CD4-positive, alpha-beta T cell treated with Interleukin-17A for 1 hour (primary cell): ENCODE results near the gene DAGLA.

Experiments used
- DNase-seq: peaks from one replicate; pipeline ENCODE4 v3.0.0-alpha.2; 2020

DAGLA gene

GRCh38 chr11:61691380-61692156 lies 11.4 kb downstream of the DAGLA start:
- no peak for DNase-seq

DNA sequence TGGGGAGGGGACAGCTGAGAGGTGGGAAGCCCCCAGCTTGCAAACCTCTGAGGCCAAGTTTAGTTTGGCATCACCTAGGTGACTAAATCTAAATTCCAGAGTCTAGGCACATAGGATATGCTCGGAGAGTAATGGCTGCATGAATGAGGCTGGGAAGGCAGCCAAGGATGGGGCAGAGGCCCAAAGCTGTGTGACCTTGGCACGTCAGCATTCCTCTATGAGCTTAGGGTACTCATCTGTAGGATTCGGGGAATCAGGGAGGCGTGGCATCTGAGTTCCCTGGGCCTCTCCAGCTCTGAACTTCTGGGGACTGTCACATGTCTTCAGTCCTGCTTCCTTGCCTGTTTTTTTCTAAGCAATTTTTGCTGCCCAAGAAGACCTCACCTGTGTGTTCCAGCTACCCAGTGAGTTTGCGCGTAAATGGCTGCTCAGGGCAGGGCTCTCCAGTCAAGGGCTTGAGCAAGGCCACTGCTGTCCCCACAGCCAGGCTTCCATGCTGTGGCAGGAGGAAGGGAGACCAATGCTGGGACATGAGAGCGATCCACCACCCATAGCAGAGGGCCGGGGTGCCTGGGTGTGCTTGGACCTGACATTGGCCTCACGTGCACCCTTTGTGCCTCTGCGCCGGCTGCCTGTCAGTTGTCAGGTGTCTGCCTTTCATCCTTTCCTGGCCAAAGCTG lies 13.9 kb downstream of the DAGLA start:
- DNase-seq, result no peak

DNA sequence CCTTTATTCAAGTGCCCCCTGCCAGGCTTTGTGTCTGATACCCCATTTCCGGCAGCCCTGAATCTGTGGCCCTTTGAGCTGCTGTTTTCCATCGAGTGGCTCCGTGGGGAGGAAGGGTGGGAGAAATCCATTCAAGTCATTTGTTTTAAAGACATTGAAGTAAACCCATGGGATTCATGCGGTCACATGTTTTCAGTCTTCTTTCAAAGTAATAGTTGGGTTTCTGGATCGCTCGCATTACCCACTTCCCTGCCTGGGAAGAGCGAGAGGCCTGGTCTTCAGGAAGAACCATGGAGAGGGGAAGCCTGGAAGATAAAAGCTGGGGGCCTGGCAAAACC lies 14.4 kb downstream of the DAGLA start:
- no peak for DNase-seq

DNA sequence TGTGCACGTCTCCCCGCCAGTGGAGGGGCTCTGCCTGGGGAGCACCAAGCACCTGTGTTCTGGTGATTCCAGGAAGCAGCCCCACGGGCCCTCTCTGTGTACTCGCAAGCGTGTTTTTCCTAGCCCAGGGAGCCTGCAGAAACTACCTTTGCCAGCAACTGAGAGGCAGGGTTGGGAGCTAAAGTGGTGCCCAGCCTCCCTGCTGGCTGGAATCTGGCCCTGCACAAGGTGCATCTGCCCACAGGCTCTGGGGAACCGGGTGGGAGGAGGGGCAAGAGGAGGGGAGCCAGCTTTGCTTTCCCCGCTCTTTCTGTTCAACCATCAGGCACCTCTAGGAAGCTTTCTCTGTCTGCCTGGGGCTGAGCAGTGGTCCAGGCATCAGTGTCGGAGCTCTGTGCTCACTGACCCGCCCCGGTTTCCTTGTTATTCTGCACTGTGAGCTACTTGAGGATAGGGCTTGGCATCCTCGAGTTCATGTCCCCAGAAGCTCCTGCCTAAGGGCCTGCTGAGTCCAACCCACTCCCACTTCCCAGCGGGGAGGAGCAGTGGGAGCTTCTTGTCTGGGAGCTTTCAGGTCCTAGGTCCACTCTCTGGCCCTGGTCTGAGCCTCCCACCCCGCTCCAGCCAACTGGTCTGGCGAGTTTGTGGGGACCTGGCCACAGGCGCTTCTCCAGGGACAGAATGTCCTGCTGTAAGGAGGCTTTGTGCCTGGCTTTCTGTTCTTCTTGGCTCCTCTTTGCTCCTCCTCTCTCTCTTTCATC lies 14.9 kb downstream of the DAGLA start:
- DNase-seq, result no peak

DNA sequence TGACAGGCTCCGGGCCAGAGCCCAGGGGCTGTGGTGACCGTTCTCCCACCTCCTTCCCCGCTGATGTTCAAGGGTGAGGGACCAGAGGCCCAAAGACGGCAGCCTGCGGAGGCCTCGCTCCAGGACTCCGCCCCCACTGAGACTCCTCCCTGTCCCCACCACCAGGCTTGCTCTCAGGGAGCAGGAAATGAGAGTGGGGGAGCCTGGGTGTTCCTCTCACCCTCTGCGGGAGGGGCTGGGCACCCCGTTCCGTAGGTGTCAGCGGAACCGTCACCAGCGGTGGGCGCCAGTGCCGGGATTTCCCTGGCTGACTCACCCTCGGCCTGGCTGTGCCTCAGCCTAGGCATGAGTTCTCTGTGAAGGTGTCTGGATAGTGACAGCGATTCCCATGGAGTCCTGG lies 15.7 kb downstream of the DAGLA start:
- peak; percentile 95 for DNase-seq

DNA sequence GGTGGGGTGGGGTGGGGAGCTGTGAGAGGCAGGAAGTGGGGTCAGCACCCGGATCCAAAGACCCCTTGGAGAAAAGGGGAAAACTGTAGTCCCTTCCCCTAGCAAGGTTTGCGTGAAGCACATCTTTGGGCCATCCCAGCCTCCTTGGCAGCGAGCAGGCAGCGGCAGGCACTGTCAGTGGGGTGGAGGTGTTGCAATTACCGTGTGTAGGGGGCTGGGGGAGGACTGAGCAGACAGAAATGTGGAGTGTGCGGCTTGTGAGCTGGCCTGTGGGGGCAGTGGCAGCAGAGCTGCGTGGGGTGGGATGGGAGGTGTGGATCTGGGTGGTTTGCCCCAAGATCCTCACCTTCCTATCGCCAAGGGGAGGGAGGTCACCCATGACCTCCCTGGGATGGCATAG lies 16.4 kb downstream of the DAGLA start:
- no peak for DNase-seq

DNA sequence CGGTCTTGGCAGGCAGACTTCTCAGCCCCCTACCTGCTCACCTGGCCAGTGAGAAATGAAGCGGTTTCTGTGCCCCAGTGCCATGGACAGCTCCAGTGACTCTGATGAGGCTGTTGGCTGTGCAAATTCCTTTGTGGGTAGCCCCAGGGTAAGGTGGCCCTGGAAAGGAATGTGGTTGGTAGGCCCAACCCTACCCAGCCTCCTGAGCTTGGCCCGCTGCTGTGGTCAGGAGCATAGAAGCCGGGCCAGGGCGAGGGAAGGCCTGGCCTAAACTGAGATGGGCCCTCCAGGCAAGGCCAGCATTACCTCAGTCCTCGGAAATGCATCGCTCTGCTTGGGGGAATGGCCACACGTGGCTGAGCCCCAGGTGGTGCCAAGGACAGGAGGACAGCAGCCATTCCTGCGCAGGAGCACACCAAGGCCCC lies 16.9 kb downstream of the DAGLA start:
- no peak for DNase-seq

DNA sequence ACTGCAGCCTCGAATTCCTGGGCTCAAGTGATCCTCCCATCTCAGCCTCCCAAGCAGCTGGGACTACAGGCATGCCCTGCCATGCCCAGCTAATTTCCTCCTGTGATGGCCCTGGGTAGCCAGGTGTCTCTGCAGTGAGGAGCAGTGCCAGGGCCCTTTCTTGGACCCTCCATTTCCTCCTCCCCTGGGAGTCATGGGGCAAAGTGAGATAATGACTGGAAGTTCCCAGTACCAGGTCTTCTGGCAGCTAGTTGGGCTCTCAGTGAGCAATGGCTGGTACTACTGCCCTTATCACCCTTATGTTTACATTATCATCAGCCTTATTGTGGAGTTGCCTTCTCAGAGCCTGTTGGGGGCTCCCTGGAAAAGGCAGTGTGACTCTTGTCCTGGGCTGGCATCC lies 17.6 kb downstream of the DAGLA start:
- DNase-seq, result no peak

DNA sequence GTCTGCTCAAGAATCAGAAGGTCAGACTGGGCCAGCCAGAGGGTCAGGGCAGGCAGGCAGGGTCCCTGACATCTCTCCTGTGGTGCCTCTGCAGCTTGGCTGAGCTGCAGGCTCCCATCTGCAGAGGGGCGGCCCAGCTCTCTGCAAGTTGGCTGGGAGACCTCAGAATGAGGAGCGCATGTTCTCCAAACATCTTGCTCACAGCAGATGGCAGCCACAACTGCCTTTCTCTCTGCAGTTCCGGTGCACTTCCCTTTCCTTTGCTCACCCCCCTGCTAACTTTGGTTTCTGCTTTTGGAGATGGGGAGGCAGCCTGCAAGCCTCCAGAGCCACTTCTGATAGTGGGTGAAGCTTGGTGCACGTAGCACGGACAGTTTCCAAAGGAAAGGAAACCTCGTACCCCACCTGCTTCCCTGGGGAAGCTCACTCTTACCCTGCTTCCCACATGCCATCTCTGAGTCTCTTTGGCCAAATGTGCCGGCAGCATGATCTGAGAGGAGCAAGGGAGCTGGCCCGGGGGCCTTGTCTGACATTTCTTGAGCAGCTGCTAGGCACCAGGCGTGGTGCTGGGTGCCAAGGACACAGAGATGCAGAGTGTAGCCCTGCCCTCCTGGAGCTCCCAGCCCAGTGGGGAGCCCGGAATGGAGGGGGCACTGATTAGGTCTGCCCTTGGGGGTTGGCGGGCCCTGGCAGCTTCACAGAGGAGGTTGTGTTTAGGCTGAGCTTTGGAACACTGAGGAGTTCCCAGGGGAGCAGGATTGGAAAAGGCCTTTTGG lies 18.2 kb downstream of the DAGLA start:
- DNase-seq, result no peak

- DNase-seq, result no peak
These were observed 19.6 kb downstream of the DAGLA start for GRCh38 chr11:61699737-61700160.

DNA sequence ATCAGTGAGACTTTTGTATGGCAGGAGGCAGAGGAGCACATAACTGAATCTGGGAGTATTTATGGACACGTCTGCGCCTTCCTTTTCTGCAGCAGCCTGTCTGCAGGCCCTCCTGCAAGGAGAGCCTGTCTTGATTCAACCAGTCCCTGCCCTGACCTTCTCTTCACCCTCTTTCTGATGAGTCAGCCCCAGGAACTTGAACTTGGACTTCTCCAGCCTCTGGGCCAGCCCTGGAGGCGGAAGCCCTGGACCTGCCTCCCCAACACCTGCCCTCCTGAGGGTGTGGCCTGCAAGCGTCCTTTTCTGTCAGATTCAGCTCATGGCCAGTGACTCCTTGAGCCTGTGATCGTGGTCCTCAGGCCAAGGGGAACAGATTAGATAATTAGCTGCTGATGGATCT lies 20.0 kb downstream of the DAGLA start:
- DNase-seq, result no peak

DNA sequence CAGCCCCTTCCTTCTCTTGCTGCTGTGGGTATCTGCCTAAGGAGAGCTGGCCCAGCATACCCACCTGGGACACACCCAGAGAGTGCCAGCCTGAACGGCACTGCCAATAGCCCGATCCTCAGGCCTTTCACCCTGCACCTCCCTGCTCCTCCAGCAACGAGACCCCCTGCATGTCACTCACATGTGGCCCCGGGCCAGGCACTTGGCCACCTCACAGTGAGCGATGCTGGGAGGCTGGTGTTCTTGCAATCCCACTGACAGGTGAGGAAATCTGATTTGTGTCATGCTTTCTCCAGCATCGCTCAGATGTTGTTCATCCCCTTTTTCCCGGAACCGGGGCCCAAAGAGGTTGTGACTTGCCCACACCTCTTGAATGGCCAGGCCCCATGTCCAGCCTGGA lies 20.5 kb downstream of the DAGLA start:
- DNase-seq, result no peak

- no peak for DNase-seq
These were observed 21.2 kb downstream of the DAGLA start for GRCh38 chr11:61701242-61701886.

DNA sequence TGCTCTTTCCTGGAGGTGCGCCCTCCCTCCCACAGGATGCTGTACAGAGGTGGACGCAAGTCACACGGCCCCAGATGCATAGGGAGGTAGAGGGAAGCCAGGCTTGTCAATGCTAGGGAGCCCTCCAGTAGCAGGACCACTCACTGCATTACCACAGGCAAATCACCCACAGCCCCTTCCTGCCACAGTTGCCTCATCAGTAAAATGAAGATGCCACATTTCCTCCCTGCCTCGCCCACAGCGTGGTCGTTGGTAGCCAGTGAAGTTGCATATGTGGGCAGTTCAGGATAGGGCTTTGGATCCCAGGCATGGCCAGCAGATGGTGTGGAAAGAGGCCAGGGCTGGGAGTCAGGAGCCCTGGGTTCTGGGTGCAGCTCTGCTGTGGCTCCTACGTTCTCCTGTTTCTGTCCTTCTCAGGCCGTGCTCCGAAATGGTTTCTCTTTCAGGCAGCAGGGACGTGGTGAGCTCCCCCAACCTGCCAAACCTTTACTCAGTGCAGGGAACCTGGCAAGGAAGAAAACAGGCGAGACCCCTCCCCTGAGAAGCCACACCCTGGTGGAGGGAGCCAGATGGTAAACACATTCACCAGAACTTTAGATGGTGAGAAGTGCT lies 22.6 kb downstream of the DAGLA start:
- no peak for DNase-seq

DNA sequence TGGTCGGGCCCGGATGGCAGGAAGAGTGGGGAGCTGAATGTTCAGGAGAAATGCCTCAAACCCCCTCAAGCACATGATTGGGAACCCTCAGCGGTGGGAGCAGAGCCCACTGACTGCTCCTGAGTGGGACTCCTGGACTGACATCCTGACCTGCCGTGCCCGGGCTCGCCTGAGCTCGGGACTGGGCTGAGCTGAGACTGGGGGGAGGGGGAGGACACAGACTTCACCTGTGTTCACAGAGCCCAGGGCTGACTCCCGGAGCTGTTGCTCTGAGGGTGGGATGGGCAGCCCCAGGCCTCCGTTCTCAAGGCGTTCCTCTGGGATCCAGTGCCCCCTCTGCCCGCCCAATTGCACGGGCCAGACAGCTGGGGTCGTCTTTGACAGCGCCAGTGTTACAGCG lies 24.6 kb downstream of the DAGLA start:
- no peak for DNase-seq

GRCh38 chr11:61706452-61707400 lies 26.5 kb downstream of the DAGLA start:
- no peak for DNase-seq

DNA sequence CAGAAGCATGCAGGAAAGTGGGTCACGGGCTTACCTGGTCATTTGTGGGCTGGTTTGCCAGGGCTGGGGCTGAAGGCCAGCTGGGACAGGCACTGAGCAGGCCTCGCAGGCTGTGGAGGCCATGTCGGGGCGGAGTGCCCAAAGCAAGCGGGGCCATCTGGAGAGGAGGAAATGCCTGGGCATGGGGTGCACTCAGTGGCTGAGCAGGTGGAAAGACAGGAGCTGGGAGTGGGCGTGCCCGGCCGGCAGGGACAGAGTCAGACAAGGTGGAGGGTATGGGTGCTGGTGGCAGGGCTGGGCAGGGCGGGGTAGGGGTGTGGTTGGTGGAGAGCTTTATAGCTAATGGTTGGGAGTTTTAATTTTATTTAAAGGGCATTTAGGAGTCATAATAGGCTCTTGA lies 27.4 kb downstream of the DAGLA start:
- no peak for DNase-seq

DNA sequence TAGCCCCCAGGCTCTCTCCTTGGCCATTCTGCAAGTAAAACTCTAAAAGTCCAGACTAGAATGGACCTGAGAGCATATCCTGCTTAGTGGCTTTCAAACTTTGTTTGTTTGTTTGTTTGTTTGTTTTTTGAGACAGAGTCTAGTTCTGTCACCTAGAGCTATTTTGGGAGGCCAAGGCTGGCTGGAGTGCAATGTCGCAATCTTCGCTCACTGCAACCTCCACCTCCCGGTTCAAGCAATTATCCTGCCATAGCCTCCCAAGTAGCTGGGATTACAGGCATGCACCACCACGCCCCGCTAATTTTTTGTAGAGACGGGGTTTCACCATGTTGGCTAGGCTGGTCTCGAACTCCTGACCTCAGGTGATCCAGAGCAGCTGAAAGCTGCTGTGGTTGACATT lies 28.9 kb downstream of the DAGLA start:
- no peak for DNase-seq

DNA sequence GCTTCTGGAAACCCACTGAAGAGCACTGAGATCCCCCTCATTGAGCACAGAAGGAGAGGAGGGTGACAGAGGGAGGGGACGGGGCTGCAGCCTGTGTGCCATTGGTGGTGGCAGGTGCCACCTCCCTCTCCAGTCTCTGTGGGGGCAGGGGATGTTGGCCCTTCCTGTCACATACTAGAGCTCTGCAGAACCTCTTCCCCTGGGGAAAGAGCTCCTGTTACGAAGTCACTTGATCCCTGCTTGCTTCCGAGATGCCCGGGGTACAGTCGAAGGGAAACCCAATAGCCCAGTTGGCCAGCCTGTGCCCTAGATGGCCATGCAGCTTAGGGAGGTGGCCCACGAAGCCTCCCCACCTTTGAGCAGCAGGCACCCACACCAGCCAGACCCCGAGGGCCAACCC lies 29.4 kb downstream of the DAGLA start:
- DNase-seq, result no peak

DNA sequence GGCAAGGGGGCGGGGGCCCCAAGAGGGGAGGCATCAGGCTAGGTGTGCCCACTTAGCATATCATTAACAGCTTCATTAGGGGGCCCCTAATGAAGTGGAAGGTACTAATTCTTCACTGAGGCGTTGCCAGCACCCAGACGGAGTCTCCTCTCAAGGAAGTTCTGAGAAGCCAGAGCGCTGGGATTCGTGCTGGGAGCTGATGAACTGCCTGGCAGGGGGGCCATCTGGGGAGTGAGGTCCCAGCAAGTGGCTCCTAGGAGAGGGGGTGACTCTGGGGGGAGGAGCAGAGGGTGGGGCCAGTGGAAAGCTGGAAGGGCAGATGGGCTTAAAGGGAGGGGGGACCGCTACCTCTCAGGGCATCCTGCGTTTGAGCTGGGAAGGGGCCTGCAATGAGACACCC lies 29.8 kb downstream of the DAGLA start:
- no peak for DNase-seq

DNA sequence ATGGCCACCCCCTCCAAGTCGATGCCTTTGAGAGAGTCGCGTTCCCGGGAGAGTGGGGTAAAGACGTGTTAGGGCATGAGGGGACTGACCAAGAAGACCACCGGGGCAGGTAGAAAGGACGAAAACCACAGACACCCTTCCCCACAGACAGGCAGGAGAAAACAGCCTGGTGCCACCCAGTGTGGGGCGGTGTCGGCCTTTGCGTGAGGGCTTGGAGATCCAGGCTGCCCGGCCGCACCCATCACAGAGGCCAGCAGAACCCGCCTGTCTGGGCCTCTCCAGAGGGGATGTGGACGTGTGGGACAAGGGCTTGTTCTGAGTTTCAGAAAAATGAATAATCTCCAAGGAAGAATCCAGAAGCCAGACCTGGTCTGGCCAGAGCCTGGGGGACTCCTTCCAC lies 30.8 kb downstream of the DAGLA start:
- no peak for DNase-seq
